ENCODE data around the gene SETD1A. TPM values are rescaled to one million over a fixed set of nuclear protein-coding genes. Genes with fewer than 3 reads are reported as not detected.

Gene SETD1A
- total and polyA plus RNA-seq, 9 of the 15 experiments (the other 6 are each of a cell fraction or from before 2014, with no cell fraction given), result 0.08 to 36.0 (median 4.2) TPM

DNA sequence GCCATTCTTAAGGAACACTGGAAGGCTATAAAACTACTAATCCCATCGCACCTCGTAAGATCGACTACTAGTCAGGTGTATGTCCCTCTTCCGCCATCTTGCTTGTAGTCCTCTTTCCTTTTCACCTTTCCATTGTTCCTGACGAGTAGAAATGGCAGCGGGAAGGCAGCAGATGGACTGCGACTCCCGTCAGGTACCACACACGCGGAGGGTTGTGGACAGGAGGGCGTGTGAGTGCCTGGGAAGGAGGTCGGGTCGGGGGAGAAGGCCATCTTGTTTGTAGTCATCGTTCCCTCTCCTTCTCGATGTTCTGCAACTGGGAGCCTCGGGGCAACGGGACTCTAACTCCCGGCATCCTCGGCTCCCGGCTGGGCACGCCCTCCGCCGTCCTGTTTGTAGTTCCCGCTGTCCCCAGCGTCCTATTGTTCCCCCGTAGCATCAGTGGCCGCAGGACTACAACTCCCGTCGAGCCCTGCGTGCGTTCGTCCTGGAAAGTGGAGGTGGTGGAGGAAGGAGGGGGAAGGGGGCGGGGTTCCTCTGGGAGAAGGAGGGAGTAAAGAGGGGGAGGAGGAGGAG lies 34.5 kb upstream of the SETD1A start (continued):
- TF ChIP-seq MEF2A (IDR thresholded peaks at IDR 0.05; ENCODE audit: control insufficient read depth, low read depth, low read length), result no peak
- no peak for TF ChIP-seq SMARCC2 (IDR thresholded peaks at IDR 0.05; ENCODE audit: low read depth)
- TF ChIP-seq ZNF274 (IDR thresholded peaks at IDR 0.05; ENCODE audit: borderline replicate concordance, low read depth, low read length), result no peak
- TF ChIP-seq PURB (CRISPR knock-in tag; IDR thresholded peaks at IDR 0.05; ENCODE audit: low read depth), result no peak
- no peak for TF ChIP-seq THRAP3 (IDR thresholded peaks at IDR 0.05; ENCODE audit: borderline replicate concordance)
- peak; percentile 49; the same call in 1 of the 2 replicates for TF ChIP-seq ZBED1 (IDR thresholded peaks at IDR 0.05)
- no peak for TF ChIP-seq ZZZ3 (IDR thresholded peaks at IDR 0.05)
- no peak for TF ChIP-seq KDM2B (CRISPR knock-in tag; IDR thresholded peaks at IDR 0.05)
- TF ChIP-seq ZNF311 (CRISPR knock-in tag; IDR thresholded peaks at IDR 0.05), result peak; percentile 76; the same call in 1 of the 2 replicates
- TF ChIP-seq, protein P1, sequence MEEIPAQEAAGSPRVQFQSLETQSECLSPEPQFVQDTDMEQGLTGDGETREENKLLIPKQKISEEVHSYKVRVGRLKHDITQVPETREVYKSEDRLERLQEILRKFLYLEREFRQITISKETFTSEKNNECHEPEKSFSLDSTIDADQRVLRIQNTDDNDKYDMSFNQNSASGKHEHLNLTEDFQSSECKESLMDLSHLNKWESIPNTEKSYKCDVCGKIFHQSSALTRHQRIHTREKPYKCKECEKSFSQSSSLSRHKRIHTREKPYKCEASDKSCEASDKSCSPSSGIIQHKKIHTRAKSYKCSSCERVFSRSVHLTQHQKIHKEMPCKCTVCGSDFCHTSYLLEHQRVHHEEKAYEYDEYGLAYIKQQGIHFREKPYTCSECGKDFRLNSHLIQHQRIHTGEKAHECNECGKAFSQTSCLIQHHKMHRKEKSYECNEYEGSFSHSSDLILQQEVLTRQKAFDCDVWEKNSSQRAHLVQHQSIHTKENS (CRISPR knock-in tag; IDR thresholded peaks at IDR 0.05), result 0 out of 2 replicates have a peak, but pooled peaks have one; percentile 24
- TF ChIP-seq KLF1 (tag; IDR thresholded peaks at IDR 0.05), result peak; percentile 87
